CD1c-positive myeloid dendritic cell (primary cell): Measurements from ENCODE around the gene ZNF184.
"Not testable (repeated sequence)": the region's sequence is repeated elsewhere in the genome, so short reads cannot be mapped to it uniquely, and the experiment has no call there.

Source experiments
- DNase-seq: peaks from one replicate; pipeline ENCODE4 v3.0.0-alpha.2; 2016; ENCODE audit errors: extremely low spot score

ZNF184 gene

DNA sequence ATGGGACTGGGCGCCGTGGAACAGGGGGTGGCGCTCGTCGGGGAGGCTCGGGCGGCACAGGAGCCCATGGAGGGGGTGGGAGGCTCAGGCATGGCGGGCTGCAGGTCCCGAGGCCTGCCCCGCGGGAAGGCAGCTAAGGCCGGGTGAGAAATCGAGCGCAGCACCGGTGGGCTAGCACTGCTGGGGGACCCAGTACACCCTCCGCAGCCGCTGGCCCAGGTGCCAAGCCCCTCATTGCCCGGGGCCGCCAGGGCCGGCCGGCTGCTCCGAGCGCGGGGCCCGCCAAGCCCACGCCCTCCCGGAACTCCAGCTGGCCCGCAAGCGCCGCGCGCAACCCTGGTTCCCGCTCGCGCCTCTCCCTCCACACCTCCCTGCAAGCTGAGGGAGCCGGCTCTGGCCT lies 48.1 kb downstream of the ZNF184 start:
- not testable (repeated sequence) for DNase-seq

DNA sequence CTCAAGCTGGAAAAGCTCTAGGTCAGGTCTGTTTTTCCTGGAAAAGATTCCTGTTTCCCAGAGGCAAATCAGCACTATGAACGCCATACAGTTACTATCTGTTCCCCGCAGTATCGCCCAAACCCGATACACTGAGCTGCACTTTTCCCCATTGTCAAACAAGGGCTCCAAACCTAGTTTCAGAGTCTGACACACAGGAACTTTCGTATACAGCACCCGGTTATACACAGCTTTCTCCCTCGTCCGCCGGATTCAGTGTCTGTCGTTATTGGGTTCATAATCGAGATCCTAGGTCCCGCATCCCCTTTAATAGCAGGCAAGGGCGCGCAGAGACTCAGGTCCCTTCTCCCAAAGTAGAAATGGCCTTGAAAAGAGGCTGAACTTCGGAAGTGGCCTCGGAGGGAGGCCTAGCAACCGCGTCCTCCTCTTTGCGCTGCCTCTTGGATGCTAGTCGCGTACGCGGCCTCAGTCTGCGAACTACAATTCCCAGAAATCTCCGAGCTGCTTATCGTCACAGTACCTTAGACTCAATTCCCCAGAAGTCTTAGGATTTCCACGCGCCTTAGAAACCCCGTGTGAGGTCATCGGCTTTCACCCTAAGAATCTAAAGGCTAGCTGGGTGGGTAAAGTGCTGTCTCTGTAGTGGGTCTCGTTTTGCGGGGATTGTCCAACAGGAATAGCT lies 50.1 kb downstream of the ZNF184 start:
- DNase-seq, result no peak

DNA sequence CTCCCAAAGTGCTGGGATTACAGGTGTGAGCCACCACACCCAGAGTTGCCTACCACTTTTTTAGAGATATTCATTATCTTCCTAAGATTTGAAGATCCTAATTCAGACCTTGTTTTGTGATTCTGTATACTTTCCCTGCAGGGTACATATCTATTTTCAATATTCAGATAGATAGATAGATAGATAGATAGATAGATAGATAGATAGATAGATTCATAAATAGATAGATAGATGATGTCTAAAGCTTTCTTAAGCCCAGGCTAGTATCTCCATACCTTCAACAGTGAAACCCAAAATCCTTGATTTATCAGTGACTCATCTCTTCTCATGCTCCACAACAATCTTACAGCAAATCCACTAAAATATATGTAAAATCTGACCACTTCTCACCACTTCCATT lies 53.5 kb downstream of the ZNF184 start:
- no peak for DNase-seq

DNA sequence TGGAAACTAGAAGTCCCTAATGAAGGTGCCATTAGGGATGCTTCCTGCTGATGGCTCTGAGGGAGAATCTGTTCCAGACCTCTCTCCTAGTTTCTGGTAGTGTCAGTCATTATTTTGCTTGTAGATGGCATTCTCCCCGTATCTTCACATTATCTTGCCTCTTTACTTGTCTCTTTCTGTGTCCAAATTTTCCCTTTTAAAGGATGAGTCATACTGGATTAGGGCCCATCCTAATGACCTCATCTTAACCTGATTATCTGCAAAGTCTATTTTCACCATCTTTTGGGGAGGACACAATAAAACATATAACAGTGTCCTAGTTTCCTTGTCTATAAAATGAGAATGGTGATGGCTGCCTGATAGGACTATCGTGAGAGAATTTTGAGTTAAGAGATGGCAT lies 57.0 kb downstream of the ZNF184 start:
- no peak for DNase-seq

DNA sequence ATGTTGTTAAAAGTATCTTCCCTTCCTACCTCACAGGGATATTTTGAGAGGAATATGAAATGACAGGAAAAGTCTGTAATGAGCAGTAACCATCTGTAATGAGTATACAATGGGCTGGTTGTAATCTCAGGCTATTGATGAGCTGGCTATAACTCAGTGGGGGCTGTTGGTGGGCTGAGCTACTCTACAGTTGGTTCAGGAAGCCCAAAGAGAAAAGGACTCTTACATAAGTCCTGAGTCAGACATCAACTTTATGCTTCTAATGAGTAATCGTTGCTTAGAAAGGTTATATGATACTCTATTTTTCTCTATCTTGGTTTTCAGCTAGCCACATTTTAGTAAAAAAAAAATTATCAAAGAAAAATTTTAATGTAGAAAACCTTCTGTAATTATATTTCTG lies 57.9 kb downstream of the ZNF184 start:
- DNase-seq, result no peak

DNA sequence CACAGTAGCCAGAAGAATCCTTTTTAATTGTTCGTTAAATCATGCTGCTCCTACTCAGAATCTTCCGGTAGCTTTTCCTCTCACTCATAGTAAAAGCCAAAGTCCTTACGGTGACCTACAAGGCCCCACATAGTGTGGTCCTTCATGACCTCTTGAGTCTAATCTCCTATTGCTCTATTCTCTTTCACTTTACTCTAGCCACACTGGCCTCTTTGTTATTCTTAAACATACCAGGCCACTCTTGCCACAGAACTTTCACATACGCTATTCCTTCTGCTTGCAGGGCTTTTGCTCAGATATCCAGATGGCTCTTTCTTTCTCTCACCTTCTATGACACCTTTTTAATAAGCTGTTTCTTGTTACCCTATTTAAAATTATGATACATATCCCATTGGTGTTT lies 58.6 kb downstream of the ZNF184 start:
- no peak for DNase-seq

DNA sequence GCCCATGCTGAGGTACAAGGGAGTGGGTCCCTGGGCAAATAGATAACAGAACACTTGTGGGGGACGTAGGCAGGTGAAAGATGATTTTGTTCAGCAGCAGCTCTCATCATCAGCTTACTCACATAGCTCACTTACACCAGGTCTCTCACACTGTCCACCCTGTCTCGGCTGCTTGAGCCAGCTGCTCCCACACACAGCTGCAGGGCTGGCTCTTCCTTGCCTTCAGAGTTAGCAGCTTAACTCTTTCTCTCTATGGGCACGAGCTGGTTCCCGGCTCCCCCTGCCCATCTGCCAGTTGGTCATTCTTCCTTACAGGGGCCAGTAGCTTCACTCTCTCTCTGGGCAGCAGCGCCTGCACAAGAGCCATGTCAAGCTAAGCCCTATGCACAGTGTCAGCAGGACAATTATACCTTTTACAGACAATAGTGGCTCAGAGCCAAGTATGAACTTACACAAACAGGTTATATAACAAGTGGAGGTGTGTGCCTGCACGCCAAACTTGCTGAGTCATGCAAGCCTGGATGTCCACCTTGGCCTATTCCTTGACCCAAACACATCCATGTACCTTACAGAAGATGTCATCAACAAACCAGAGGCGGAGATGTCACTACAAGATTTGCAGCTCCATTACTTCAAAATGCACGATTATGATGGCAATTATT lies 65.6 kb downstream of the ZNF184 start:
- no peak for DNase-seq

DNA sequence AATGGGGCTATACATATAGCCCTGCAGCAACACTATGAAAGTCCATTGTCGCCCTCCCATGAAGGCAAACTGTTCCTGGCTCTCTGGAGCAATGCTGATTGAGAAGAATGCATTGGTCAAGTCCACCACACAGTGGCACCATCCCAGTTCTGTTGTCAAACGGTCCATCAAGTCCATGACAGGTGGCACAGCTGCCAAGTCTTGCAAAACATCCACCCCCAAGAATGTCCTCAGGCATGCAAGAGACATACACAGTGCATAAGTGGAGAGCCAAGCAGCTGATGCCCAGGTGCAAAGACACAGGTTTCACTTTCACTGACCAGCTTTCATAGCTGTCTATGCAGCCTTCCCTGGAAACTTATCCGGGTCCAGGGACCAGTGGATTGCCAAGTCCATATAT lies 66.8 kb downstream of the ZNF184 start:
- no peak for DNase-seq

DNA sequence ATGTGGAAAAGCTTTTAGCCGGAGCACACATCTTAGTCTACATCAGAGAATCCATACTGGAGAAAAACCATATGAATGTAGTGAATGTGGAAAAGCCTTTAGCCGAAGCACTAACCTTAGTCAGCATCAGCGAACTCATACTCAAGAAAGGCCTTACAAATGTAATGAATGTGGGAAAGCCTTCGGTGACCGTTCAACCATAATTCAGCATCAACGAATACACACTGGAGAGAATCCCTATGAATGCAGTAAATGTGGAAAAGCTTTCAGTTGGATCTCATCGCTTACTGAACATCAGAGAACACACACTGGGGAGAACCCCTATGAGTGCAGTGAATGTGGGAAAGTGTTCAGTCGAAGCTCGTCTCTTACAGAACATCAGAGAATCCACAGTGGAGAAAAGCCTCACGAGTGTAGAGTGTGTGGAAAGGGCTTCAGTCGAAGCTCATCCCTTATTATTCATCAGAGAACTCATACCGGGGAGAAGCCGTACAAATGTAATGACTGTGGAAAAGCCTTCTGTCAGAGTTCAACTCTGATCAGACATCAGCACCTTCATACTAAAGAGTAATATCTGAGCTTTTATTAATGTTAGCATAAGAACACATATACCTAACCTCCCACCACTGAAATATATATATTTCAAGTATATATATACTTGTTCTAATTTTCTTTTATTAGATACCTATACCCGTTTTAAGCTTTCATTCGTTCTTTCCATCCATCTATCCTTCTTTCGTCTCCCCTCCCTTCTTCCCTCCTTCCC lies 71.8 kb downstream of the ZNF184 start:
- DNase-seq, result no peak
